ENCODE data around the gene SH2D1B.
"Not testable (repeated sequence)": the region's sequence is repeated elsewhere in the genome, so short reads cannot be mapped to it uniquely, and the experiment has no call there.

SH2D1B gene, protein sequence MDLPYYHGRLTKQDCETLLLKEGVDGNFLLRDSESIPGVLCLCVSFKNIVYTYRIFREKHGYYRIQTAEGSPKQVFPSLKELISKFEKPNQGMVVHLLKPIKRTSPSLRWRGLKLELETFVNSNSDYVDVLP

DNA sequence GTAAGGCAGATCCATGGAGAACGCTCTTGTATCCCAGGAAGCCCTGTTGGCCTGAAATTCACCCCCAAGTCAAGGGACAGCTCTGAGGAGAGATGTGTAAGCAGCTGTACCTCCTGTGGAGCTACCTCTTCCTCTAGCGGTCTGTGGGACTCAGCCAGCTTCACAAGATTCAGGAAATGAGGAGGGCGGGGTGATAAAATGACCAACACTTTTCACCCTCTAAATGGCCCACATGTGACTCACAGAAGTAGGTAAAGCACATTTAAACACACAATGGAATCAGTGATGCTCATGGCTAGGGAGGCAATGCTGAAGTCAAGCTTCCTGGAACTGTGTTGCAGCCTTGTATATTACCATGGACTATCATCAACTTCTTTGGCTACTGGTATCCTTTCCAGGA, at the start of gene SH2D1B:
Gene SH2D1B (minus strand): TSS at position 135 of the 400 bp plus-strand sequence. CDS start 120 bp downstream, at position 15.
- peak within 1 kb of the TSS; percentile 58 for H3K4me3 Mint-ChIP-seq
- H3K27ac Mint-ChIP-seq: no peak within 1 kb of the TSS
- H3K27me3 Mint-ChIP-seq: peaks cover 39% of the 10 kb centered on the region
- H3K9me3 Mint-ChIP-seq: no peaks in the 10 kb centered on the region
- no peaks in the 10 kb centered on the region for H3K4me1 Mint-ChIP-seq (ENCODE audit: low read depth)
- no peaks in the 10 kb centered on the region for H3K36me3 Mint-ChIP-seq (ENCODE audit: low read depth)

DNA sequence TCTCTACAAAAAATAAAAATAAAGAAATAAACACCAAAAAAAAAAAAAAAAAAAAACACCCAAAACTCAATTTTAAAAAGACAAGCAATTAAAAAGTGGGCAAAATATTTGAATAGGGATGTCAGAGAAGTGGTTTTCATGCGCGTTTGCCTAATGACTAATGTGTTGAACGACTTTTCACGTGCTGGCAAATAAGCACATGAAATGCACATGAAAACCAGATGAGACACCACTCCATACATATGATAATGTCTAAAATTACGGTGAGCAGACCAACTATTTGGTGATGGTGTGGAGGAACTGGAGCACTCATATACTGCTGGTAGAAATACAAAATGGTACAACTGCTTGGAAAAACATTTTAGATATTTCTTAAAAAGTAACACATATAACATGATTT, 46.3 kb upstream of the SH2D1B start:
- H3K9me3 Mint-ChIP-seq: no peaks in the 10 kb centered on the region
- no peaks in the 10 kb centered on the region for H3K4me1 Mint-ChIP-seq (ENCODE audit: low read depth)
- no peak overlapping the region for H3K27ac Mint-ChIP-seq
- H3K4me3 Mint-ChIP-seq: no peak overlapping the region
- H3K27me3 Mint-ChIP-seq: peaks cover 4% of the 10 kb centered on the region
- H3K36me3 Mint-ChIP-seq (ENCODE audit: low read depth): no peaks in the 10 kb centered on the region

DNA sequence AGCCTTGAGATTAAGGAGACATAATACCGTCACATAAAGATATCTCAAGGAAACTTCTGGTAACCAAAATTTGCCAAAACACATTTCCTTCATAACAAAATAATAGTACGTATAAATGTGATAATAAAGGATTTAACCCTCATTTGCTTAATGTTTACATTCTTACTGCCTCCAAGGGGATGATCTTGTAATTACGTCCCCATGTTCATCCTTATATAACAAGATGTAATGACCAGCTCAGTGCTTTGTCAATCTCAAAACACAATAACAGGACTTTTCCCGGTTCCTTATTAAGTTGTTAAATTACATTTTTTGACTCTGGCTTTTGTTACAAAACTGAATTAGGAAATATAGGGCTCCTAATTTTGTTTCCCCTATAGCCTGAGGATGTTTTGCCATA, 44.4 kb upstream of the SH2D1B start:
- Mint-ChIP-seq H3K4me1 (ENCODE audit: low read depth) (no peaks in the 10 kb centered on the region), H3K36me3 (ENCODE audit: low read depth) (no peaks in the 10 kb centered on the region), H3K9me3 (no peaks in the 10 kb centered on the region), H3K27me3 (peaks cover 4% of the 10 kb centered on the region), H3K4me3 (no peak overlapping the region), H3K27ac (no peak overlapping the region)

DNA sequence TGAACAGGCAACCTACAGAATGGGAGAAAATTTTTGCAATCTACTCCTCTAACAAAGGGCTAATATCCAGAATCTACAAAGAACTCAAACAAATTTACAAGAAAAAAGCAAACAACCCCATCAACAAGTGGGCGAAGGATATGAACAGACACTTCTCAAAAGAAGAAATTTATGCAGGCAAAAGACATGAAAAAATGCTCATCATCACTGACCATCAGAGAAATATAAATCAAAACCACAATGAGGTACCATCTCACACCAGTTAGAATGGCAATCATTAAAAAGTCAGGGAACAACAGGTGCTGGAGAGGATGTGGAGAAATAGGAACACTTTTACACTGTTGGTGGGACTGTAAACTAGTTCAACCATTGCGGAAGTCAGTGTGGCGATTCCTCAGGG, 42.4 kb upstream of the SH2D1B start:
- not testable (repeated sequence) for H3K27me3 Mint-ChIP-seq; H3K4me3 Mint-ChIP-seq; H3K9me3 Mint-ChIP-seq; H3K36me3 Mint-ChIP-seq (ENCODE audit: low read depth); H3K27ac Mint-ChIP-seq; H3K4me1 Mint-ChIP-seq (ENCODE audit: low read depth)

DNA sequence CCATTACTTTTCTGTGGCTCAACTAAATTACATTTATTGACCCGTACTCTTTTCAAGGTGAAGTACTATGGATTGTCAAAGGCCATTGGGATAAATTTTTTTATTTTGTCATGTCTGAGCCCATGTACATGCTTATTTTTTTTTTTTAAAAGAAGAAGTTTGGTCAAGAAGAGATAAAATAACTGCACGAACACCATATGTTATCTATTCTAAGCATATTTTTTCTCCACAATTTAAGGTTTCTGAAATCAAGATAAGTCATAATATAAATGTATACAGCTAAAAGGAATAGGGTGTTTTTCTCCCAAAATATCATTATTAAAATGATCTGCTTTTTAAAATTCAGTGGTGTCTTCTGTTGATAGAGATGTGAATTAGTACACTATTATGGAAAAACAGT, 35.0 kb upstream of the SH2D1B start:
- H3K4me1 Mint-ChIP-seq (ENCODE audit: low read depth): peaks cover 7% of the 10 kb centered on the region
- H3K27ac Mint-ChIP-seq: no peak overlapping the region
- H3K36me3 Mint-ChIP-seq (ENCODE audit: low read depth): no peaks in the 10 kb centered on the region
- no peak overlapping the region for H3K4me3 Mint-ChIP-seq
- no peaks in the 10 kb centered on the region for H3K9me3 Mint-ChIP-seq
- peaks cover 39% of the 10 kb centered on the region for H3K27me3 Mint-ChIP-seq

DNA sequence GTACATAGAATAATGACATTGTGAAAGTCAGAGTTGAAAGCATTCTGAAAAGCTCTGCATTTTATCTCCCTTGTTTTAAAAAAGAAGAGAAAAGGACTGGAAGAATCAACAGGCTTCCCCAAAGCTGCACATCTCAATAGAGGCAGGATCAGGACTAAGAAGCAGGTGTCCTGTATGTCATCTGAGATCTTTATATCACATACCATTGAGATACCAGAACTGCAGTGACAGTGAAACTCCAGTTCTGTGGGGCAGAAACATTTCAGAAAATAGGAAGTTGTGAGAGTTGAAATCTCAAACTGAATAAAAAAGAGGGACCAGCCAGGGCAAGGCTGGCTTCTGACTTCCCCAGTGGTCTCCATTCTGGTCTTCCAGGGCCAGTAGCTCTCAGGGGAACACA, 33.0 kb upstream of the SH2D1B start:
- Mint-ChIP-seq H3K36me3 (ENCODE audit: low read depth) (no peaks in the 10 kb centered on the region), H3K27me3 (peaks cover 49% of the 10 kb centered on the region)

DNA sequence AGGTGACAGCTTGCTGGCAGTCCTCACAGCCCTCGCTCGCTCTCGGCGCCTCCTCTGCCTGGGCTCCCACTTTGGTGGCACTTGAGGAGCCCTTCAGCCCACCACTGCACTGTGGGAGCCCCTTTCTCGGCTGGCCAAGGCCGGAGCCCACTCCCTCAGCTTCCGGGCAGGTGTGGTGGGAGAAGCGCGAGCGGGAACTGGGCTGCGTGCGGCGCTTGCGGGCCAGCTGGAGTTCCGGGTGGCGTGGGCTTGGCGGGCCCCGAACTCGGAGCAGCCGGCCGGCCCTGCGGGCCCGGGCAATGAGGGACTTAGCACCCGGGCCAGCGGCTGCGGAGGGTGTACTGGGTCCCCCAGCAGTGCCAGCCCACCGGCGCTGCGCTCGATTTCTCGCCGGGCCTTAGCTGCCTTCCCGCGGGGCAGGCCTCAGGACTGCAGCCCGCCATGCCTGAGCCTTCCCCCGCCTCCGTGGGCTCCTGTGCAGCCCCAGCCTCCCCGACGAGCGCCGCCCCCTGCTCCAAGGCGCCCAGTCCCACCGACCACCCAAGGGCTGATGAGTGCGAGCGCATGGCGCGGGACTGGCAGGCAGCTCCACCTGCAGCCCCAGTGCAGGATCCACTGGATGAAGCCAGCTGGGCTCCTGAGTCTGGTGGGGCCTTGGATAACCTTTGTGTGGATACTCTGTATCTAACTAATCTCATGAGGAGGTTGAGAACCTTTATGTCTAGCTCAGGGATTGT, 21.2 kb upstream of the SH2D1B start:
- H3K9me3 Mint-ChIP-seq; H3K36me3 Mint-ChIP-seq (ENCODE audit: low read depth); H3K4me3 Mint-ChIP-seq; H3K4me1 Mint-ChIP-seq (ENCODE audit: low read depth); H3K27me3 Mint-ChIP-seq; H3K27ac Mint-ChIP-seq: not testable (repeated sequence)

More for the DNA sequence above, 33.0 kb upstream of the SH2D1B start:
- Mint-ChIP-seq H3K27ac (no peak overlapping the region), H3K9me3 (no peaks in the 10 kb centered on the region), H3K4me3 (no peak overlapping the region), H3K4me1 (ENCODE audit: low read depth) (peaks cover 7% of the 10 kb centered on the region)

DNA sequence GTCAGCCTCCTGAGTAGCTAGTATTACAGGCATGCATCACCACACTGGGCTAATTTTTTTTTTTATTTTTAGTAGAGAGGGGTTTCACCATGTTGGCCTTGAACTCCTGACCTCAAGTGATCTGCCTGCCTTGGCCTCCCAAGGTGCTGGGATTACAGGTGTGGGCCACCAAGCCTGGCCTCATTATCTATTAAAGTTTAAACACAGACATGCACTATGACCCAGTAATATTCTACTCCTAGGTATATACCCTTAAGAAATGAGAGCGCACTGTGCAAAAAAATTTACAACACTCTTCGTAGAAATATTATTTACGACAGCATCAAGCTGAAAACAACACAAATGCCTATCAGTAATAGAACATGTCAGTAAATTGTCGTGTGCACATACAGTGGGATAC, 18.6 kb upstream of the SH2D1B start:
- no peak overlapping the region for H3K4me3 Mint-ChIP-seq
- H3K27ac Mint-ChIP-seq: no peak overlapping the region
- H3K9me3 Mint-ChIP-seq: peaks cover under 1% of the 10 kb centered on the region
- no peaks in the 10 kb centered on the region for H3K4me1 Mint-ChIP-seq (ENCODE audit: low read depth)
- no peaks in the 10 kb centered on the region for H3K27me3 Mint-ChIP-seq
- no peaks in the 10 kb centered on the region for H3K36me3 Mint-ChIP-seq (ENCODE audit: low read depth)

DNA sequence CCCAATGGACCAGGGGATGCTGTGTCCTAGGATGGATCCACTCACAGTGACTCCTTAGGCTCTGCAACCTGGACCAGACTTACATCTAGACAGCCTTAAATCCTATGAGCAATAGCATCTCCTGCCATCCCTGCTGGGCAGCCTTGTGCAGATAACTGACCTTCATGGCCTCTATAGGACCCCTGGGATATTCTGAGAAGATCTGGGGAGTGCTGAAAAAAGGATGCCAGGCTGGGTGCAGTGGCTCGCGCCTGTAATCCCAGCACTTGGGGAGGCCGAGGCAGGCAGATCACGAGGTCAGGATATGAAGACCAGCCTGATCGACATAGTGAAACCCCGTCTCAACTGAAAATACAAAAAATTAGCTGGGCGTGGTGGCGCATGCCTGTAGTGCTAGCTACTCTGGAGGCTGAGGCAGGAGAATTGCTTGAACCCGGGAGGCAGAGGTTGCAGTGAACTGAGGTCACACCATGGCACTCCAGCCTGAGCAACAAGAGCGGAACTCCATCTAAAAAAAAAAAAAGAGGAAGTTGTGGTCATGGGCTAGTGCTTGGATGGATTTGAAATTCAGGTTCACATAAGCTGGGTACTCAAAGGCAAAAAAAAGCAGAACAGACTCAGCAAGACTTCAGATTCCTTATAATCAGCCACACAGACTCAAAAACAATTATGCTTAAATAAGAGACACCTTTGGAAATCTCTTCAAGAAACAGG, 10.9 kb upstream of the SH2D1B start:
- peaks cover 4% of the 10 kb centered on the region for H3K4me1 Mint-ChIP-seq (ENCODE audit: low read depth)
- peaks cover 7% of the 10 kb centered on the region for H3K9me3 Mint-ChIP-seq
- H3K27me3 Mint-ChIP-seq: peaks cover 20% of the 10 kb centered on the region
- H3K27ac Mint-ChIP-seq: no peak overlapping the region
- H3K36me3 Mint-ChIP-seq (ENCODE audit: low read depth): no peaks in the 10 kb centered on the region
- H3K4me3 Mint-ChIP-seq: peak overlapping the region; percentile 11

DNA sequence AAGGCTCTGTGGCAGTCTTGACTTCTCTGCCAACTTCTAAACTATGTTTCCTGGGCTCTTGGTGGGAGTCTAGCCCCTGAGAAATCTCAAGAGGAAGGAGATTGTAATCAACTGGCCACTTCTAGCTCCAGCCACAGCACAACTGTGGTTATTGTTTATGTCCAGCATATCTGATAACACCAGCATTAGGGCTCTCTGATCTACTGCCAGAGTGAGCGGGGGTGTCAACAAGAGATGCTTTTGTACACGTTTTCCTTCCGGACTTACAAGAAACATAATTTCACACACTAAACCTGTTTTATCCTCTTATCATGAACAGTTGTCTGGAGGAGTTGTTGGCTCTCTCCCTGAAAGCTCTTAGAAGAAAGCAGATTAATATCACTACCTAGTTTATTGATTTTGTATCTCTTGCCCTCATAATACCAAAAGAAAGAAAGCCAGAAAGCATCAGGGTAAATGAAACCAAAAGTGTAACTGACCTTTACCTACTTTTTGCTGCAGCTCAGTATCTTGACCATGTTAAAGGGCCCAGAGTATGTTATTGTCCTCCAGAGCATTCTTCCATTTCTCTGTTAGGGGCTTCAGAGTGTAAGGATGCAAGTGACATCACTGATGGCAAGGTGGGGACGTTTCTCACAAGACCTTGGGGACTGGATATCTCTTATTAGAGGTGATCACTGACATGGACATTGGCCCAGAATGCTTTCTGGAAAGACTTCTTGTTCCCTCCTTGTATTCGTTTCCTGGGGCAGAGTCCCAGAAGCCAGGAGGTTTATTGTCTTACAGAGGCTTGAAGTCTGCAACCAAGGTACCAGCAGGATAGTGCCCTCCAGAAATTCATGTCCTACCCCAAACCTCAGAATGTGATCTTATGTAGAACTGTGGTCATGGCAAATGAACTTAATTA, 9.6 kb upstream of the SH2D1B start:
- Mint-ChIP-seq H3K4me1 (ENCODE audit: low read depth) (peaks cover 4% of the 10 kb centered on the region), H3K27me3 (peaks cover 20% of the 10 kb centered on the region), H3K9me3 (peaks cover 7% of the 10 kb centered on the region), H3K27ac (peak overlapping the region; percentile 4), H3K4me3 (no peak overlapping the region), H3K36me3 (ENCODE audit: low read depth) (no peaks in the 10 kb centered on the region)

DNA sequence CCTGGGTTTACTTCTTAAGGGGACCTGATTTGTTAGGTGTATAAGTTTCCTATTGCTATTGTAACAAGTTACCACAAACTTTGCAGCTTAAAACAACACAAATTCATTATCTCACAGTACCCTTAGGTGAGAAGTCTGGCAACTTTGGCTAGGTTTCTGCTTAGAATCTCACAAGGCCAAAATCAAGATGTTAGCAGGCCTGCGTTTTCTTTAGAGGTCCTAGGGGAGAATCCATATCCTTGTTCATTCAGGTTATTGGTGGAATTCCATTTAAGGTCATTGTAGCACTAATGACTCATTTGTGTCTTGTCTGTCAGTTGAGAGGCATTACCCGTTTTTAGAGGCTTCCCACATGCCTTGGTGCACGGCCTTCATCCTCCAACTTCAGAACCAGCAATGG, 8.2 kb upstream of the SH2D1B start:
- Mint-ChIP-seq H3K27ac (no peak overlapping the region), H3K27me3 (peaks cover 25% of the 10 kb centered on the region), H3K4me3 (no peak overlapping the region), H3K36me3 (ENCODE audit: low read depth) (no peaks in the 10 kb centered on the region), H3K4me1 (ENCODE audit: low read depth) (peaks cover 4% of the 10 kb centered on the region), H3K9me3 (peaks cover 4% of the 10 kb centered on the region)

DNA sequence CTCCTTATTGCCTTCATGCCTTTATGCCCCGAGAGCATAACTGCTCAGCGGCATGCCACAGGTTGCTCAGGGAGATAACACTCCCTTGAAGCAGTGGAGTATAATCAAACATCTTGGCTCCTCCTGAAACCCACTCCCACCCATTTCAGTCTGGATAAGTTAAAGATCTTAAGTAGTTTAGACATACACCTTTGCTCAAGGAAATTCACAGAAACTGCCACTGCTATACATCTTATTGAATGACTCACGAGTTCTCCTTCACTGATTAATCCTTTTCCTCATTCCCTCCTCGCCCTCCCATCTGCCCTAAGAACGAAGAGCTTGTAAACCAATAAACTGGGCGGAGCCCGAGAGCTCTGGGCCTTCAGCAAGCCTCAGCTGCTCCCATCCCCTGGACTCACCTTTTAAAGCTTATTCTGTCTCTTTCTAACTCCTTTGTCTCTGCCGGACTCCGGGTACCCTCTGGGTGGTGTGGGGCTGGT, 7.6 kb upstream of the SH2D1B start:
- H3K9me3 Mint-ChIP-seq; H3K36me3 Mint-ChIP-seq (ENCODE audit: low read depth); H3K4me3 Mint-ChIP-seq; H3K27ac Mint-ChIP-seq; H3K4me1 Mint-ChIP-seq (ENCODE audit: low read depth): not testable (repeated sequence)
- peaks cover 25% of the 10 kb centered on the region for H3K27me3 Mint-ChIP-seq

DNA sequence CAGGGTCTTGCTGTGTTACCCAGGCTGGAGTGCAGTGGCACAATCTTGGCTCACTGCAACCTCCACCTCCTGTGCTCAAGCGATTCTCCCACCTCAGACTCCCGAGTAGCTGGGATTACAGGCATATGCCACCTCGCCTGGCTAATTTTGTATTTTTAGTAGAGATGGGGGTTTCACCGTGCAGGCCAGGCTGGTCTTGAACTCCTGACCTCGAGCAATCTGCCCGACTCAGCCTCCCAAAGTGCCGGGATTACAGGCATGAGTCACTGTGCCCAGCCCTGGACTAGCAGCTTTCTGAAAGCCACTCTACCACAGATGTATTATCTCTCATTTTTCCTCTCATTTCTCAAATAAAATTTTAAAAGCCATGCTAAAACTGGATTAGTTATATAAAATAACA, 6.6 kb upstream of the SH2D1B start:
- not testable (repeated sequence) for H3K4me3 Mint-ChIP-seq; H3K9me3 Mint-ChIP-seq; H3K4me1 Mint-ChIP-seq (ENCODE audit: low read depth); H3K36me3 Mint-ChIP-seq (ENCODE audit: low read depth); H3K27ac Mint-ChIP-seq
- H3K27me3 Mint-ChIP-seq: peaks cover 25% of the 10 kb centered on the region

DNA sequence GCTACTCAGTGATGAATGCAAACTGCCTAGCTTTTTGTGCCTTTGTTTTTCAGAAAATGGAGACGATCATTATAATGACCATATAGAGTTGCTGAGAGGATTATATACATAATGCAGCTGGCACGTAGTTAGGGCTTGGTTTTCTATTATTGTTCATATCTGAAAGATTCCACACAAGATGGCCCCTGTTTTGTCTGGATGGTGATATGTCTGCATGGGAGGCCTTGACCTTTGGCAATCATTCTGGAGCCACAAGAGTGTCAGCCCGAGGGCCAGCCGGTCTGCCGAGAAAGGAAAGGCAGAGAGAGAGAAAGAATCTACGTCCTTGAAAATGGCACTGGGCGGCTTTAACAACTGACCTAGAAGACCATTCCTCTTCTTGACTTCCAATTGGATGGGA, 5.7 kb upstream of the SH2D1B start:
- peaks cover 28% of the 10 kb centered on the region for H3K27me3 Mint-ChIP-seq
- no peaks in the 10 kb centered on the region for H3K9me3 Mint-ChIP-seq
- no peak overlapping the region for H3K4me3 Mint-ChIP-seq
- no peak overlapping the region for H3K27ac Mint-ChIP-seq
- H3K4me1 Mint-ChIP-seq (ENCODE audit: low read depth): no peaks in the 10 kb centered on the region
- H3K36me3 Mint-ChIP-seq (ENCODE audit: low read depth): no peaks in the 10 kb centered on the region

DNA sequence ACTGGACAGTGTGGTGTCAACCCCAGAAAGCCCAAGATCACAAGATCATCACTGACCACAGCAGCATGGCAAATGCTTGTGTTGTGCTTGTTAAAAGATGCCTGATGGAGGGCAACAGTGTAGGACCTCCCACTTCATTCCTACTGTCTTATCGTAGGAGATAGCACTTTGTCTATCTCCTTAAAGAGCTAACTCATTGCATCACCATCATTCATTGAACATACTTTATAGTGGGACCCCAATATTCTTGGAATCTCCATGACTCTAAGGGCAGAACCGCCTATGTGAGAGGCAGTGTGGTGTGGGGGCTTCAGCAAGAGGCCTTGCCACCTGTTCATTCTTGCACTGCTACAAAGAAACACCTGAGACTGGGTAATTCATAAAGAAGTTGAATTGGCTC, 5.0 kb upstream of the SH2D1B start:
- H3K9me3 Mint-ChIP-seq: no peaks in the 10 kb centered on the region
- H3K27me3 Mint-ChIP-seq: peaks cover 32% of the 10 kb centered on the region
- no peak overlapping the region for H3K4me3 Mint-ChIP-seq
- H3K36me3 Mint-ChIP-seq (ENCODE audit: low read depth): no peaks in the 10 kb centered on the region
- no peak overlapping the region for H3K27ac Mint-ChIP-seq
- no peaks in the 10 kb centered on the region for H3K4me1 Mint-ChIP-seq (ENCODE audit: low read depth)

Measured in stimulated activated naive CD8-positive, alpha-beta T cell treated with anti-CD3 and anti-CD28 coated beads, Interleukin-15, Interleukin-2, amounts not matched to agents 100 ng/mL and 50 ng/mL, for 24 hours (primary cell).